ENCODE results near the gene USP1.

USP1 gene

GRCh38 chr1:62436466-62437272 is at the start of gene USP1:
USP1 (plus strand) TSS chr1:62437049; CDS start chr1:62439868, 2,819 bp downstream.
- DNase-seq = peak; percentile 100

GRCh38 chr1:62389531-62389930 is 47.3 kb upstream of the USP1 start:
- DNase-seq = no peak

- no peak for DNase-seq
Measured at GRCh38 chr1:62390071-62390470, 46.8 kb upstream of the USP1 start.

- peak; percentile 27 for DNase-seq
Measured at GRCh38 chr1:62391369-62391971, 45.4 kb upstream of the USP1 start.

GRCh38 chr1:62392951-62393350 is 43.9 kb upstream of the USP1 start:
- no peak for DNase-seq

- DNase-seq = no peak
Measured at GRCh38 chr1:62394646-62395045, 42.2 kb upstream of the USP1 start.

- no peak for DNase-seq
Measured at GRCh38 chr1:62395291-62395690, 41.6 kb upstream of the USP1 start.

- DNase-seq = no peak
Measured at GRCh38 chr1:62396871-62397270, 40.0 kb upstream of the USP1 start.

GRCh38 chr1:62397301-62397700 is 39.5 kb upstream of the USP1 start:
- no peak for DNase-seq

GRCh38 chr1:62398377-62398776 is 38.5 kb upstream of the USP1 start:
- DNase-seq = peak; percentile 85

GRCh38 chr1:62401034-62401760 is 35.7 kb upstream of the USP1 start:
- DNase-seq = no peak

GRCh38 chr1:62405247-62405646 is 31.6 kb upstream of the USP1 start:
- no peak for DNase-seq

GRCh38 chr1:62406576-62406975 is 30.3 kb upstream of the USP1 start:
- DNase-seq = no peak

- DNase-seq = peak; percentile 60
Measured at GRCh38 chr1:62407398-62408009, 29.3 kb upstream of the USP1 start.

- no peak for DNase-seq
Measured at GRCh38 chr1:62415687-62416086, 21.2 kb upstream of the USP1 start.

- peak; percentile 33 for DNase-seq
Measured at GRCh38 chr1:62417351-62417999, 19.4 kb upstream of the USP1 start.

GRCh38 chr1:62420214-62420613 is 16.6 kb upstream of the USP1 start:
- DNase-seq = no peak

GRCh38 chr1:62423580-62424242 is 13.1 kb upstream of the USP1 start:
- no peak for DNase-seq

GRCh38 chr1:62424411-62424810 is 12.4 kb upstream of the USP1 start:
- peak; percentile 43 for DNase-seq

- DNase-seq = no peak
Measured at GRCh38 chr1:62425041-62425440, 11.8 kb upstream of the USP1 start.

GRCh38 chr1:62426237-62426636 is 10.6 kb upstream of the USP1 start:
- DNase-seq = no peak

- DNase-seq = no peak
Measured at GRCh38 chr1:62426794-62427193, 10.1 kb upstream of the USP1 start.
